Adipose tissue (tissue), 3 donors: ENCODE measurements around the gene SUCO. TPM values are rescaled to one million over a fixed set of nuclear protein-coding genes. Genes with fewer than 3 reads are reported as not detected.

Experiments used
- H3K27ac ChIP-seq: one replicate; pipeline ENCODE4 v1.5.1; 2013; ENCODE audit warnings: low read depth, low read length
- WGBS, 3 donors: extraction: QIAGEN DNeasy Blood & Tissue Kit; methylation state at CpG; one replicate each; pipeline ENCODE4 v1.1.7; 2013; 5-methylcytosine and 5-hydroxymethylcytosine counted together
- polyA plus RNA-seq, 3 donors: library from polyadenylated mRNA; stranded (reverse); fragments of 200-250 nt; gene quantifications; one replicate each; pipeline ENCODE4 v1.2.3, GENCODE V29; 2013
- donor health status: healthy with polysubstance abuse.
- donor health status: Bipolar disorder and iron deficiency.
- donor health status: healthy.

SUCO gene
- polyA plus RNA-seq, 3 donors = 7.7 to 14.1 (median 11.0) TPM

DNA sequence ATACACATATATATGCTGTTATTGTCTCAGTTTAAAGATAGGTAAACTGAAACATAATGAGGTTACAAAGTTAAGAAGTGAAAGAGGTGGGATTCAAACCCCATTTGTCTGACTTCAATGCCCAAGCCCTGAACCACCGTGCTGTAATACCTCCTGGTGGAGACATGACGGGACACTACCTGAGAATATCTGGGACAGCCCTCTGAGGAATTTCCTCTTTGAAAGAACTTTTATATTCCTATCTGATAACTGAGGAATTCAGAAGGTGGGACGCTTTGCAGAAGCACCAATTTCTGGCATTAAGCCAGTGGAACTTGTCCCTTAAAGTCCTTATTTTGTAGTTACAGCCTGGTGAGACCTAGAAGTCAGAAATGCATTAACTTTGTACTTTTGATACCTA lies 93.9 kb downstream of the SUCO start:
- WGBS, 3 donors = 50 to 74% (median 66%) methylated on average over 3 of the region's 3 CpGs

DNA sequence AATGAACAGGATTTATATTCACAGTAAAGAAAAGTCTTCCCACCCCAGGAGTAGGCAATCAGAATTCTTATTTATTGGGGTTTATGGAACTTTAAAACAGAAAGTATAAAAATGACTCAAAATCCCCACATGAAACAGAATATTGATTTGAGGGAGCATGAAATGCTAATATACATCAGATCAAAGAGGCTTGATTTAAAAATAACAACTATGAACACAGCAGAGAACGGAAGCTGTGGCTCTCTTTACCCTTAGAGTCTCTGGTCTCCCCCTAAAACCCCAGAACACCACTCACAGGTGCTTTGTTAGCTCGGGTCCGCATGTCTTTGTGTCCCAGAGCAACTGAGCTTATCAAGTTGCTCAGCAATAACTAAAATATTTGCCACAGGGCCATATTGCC lies 94.8 kb downstream of the SUCO start:
- no peak overlapping the region for H3K27ac ChIP-seq
- 80 to 91% (median 88%) methylated on average over 3 of the region's 3 CpGs for WGBS, 3 donors

More for the DNA sequence above, 93.9 kb downstream of the SUCO start:
- H3K27ac ChIP-seq = no peak overlapping the region

DNA sequence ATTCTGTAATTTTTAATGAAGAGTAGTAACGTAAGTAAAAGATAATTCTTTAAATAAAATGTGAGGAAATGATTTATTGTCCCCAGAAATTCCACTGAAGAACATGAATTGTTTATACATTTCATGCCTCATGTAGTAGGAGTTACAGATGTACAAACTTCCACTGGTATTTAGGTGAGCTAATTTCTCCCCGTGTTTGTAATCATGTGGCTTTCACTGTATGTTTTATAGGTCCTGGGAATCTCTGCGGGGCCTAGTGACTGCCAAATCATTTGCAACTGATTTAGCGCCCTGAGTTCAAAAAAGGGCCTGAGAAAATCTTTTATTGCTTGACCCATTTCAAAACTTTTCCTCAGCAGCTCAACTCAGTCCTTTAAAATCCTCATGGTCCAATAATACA lies 95.5 kb downstream of the SUCO start:
- WGBS, 3 donors = 73 to 85% (median 83%) methylated on average over 4 of the region's 4 CpGs
- no peak overlapping the region for H3K27ac ChIP-seq

DNA sequence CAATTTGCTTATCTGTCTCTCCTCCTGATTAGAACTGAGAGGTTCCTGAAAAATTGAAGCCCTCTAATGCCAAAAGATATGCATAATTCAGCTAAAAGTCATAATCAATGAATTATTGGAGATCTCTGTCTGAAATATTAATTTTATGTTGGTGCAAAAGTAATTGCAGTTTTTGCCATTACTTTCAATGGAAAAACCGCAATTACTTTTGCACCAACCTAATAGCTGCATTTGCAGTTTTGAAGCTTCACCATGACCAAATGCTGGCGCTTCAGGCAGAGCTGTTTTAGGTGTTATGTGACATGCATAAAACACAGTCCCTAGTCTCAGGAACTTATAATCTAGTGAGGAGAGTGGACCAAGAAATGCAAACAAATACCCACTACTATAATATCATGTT lies 96.2 kb downstream of the SUCO start:
- WGBS, 3 donors = 91 to 93% (median 92%) methylated on average over 2 of the region's 2 CpGs

DNA sequence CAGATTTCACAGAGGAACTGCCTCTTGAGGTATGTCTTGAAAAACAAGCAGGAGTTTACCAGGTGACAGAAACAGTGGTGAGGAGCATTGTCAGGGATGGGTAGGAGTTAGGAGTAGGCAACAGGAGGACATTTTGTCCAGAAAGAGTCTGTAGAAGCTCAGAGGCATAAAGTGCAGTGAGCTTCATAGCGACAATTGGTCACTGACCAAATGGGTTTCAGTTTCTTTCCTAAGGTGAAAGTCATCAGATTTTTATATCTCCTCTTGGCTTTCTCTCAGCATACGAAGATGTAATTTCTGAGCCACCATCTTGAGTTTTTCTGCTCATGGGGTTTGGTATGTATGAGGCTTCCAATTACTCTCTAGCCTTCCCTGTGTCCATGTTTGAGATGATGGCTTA lies 96.7 kb downstream of the SUCO start:
- H3K27ac ChIP-seq = no peak overlapping the region
- WGBS, 3 donors = 93 to 96% (median 96%) methylated on average over 2 of the region's 2 CpGs

More for the DNA sequence above, 96.2 kb downstream of the SUCO start:
- no peak overlapping the region for H3K27ac ChIP-seq

DNA sequence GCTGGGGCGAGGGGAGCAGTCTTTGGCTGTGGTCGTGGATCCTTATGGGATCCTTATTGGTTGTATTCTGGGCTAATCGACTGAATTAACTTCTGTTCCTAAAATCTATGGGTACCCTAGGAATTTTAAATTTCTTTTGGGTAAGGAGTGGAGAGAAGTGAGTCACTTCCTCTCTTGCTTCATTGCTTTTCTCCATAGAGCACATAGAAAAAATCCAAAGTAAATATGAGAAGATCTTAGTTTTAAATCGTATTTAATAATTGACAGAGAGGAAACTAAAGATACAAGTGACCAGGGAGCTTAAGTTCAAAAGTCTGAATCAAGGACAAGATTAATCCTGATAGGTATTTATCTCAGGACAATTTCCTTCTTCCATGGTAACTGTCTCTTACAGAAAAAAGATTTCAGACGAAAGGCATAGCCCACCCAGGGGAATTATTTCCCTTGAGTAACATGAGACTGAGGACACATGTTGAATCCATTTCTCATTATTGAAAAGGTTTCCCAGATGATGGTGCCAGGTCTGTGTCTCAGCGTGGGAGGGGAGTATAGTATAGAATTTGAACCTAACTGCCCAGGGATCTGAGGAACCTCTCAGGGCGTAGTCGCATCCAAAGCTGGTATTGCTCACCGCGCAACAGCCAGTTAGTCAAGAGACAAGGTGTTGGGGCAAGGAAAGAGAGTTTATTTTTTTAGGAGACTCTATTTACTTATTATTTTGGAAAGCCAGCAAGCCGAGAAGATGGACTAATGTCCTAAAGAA lies 97.3 kb downstream of the SUCO start:
- WGBS, 3 donors = 89 to 91% (median 89%) methylated on average over 11 of the region's 11 CpGs
- no peak overlapping the region for H3K27ac ChIP-seq

DNA sequence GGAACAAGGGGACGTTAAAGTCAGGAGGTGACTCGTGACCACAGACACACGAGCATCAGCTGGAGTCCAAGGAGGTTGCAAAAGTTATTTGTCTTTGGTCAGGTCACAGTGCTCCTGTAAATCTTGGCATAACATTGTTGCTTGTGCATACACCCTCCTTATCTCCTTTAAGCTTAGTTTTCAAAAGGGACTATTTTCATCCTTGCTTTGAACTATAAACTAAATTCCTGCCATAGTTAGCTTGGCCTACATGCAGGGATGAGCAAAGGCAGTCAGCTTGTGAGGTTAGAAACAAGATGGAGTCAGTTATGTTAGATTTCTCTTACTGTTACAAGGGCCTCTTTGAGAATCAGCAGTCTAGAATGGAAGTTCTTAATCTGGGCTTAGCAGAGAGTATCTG lies 97.9 kb downstream of the SUCO start:
- WGBS, 3 donors = 51 to 64% (median 54%) methylated on average over 3 of the region's 3 CpGs

DNA sequence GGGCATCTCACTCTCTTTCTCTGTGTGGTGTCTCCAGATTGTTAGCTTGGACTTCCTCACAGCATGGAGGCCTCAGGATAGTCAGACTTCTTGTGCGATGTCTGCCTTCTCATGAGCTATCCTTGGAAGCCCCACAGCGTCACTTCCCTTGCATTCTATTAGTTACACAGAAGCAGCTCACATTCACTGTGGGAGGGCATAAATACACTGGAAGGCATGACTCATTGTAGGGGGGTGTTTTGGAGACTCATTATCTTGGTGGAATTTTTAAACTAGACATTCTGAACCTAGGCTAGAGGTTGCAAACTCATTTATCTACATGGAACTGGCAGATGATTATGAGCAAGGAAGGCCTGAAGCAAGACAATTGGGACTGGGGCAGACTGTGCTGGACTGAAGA lies 104.6 kb downstream of the SUCO start:
- 95 to 98% (median 98%) methylated on average over 2 of the region's 2 CpGs for WGBS, 3 donors
- H3K27ac ChIP-seq = no peak overlapping the region

More for the DNA sequence above, 97.9 kb downstream of the SUCO start:
- H3K27ac ChIP-seq = no peak overlapping the region

DNA sequence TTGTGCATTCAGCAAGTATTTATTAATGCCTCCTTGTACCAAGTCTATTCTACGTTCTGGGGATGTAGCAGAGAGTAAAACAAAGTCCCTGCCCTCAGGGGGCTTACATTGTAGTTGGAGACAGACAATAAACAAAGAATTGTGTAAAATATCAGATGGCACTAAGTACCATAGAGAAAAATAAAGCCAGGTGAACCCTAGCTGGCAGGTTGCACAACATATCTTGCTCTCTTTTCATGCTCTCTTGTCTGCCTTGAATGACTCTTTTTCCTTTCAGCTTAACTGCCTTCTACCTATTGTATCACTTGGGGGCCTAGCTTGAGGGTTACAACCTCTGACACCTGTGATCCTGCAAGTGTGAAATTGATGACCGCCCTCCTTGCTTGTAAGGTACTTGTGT lies 105.3 kb downstream of the SUCO start:
- 85 to 91% (median 88%) methylated on average over 2 of the region's 2 CpGs for WGBS, 3 donors
- H3K27ac ChIP-seq = no peak overlapping the region

DNA sequence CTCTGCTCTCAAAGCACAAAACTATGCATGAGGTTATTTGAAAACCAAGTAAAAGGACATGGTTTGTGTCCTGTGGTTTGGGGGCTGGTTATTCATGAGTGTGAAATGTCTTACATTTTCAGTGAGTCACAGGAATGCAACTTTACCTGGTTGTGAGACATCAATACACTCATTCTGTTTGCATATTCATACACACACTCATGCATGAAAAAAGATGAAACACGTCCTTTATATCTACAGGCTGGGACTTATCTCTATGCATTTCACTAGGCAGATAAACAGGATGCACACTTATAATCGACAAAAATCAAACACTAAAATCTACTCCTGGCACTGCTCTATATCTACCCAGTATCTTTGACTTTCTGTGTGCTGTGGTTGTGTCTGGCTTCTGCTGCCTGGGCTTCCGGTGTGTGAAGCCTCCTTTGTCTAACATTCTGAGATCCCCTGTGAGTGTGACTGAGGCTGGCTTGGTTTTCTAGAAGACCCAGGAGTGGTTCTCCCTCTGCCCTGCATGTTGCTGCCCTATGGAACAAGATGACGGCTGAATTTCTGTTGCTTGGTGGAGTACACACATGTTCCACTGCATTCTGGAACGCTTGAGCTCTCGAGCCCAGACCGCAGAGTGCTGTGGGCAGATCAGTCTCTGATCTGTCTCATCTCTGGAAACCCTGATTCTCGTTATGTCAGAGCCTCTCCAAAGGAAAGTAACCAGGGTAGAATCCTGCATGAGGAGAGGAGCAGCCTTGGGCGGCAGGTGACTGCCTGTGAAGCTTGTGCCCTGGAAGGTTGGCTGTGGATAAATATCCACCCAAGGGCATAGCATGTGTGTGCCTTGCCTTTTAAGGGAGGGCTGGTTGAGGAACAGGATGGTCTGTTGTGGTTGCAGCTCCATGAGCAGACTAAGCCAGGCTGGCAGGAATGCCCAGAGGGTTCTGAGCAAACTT lies 106.2 kb downstream of the SUCO start:
- no peak overlapping the region for H3K27ac ChIP-seq
- 71 to 79% (median 79%) methylated on average over 9 of the region's 9 CpGs for WGBS, 3 donors

DNA sequence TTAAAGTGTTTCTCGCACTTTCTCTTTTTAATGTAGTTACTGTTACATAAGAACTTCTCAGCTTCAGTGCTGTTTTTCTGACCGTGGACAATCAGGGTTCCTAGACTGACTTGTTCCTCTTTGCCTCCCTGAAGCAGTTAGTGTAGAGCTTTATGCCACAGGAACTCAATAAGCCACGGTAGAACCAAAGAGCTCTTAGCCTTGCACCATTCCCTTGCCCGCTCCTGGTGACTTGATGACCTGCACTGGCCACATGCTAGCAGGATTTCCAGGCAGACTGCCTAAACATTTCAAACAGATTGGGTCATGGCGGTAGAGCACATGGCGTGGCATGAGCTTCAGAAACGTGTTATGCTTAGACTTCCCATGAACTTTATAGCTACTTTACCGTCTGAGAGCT lies 107.2 kb downstream of the SUCO start:
- 77 to 85% (median 80%) methylated on average over 8 of the region's 8 CpGs for WGBS, 3 donors
- H3K27ac ChIP-seq = no peak overlapping the region

DNA sequence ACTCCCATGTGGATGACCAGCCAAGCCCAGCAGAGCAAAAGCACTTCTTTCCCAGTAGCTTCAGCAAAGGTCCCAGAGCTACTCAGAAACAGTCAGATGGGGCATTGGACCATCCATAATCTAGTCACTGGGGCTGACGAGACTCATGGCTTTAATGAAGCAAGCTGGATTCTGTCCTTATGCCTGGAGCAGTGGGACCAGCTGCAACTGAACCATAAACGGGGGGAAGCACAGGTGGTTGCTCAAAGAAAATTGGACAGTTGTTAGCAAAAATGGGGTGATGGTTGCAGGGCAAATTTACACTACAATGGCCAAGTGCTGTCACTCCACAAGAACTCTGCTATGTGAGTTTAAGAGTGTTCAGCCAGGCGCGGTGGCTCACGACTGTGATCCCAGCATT lies 108.5 kb downstream of the SUCO start:
- H3K27ac ChIP-seq = no peak overlapping the region
- 72 to 85% (median 84%) methylated on average over 5 of the region's 5 CpGs for WGBS, 3 donors

DNA sequence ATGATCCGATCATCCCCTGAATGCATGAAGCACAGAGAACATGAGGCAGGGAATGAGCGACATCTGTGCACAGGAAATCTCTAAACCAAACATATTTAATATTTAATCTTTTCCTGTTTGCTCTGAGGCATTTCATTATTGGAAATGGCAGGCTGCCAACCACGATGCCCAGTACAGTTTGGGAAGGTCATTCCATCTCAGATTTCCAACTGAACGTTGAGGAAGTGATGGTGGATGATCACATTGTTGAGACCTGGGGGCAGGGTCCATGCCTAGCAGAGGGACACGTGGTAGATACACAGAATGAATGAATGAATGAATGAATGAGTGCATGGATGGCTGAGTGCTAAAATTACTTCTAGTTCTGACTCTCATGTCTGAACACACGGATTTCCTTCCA lies 110.0 kb downstream of the SUCO start:
- WGBS, 3 donors = 35 to 65% (median 64%) methylated on average over 6 of the region's 6 CpGs
- H3K27ac ChIP-seq = no peak overlapping the region

DNA sequence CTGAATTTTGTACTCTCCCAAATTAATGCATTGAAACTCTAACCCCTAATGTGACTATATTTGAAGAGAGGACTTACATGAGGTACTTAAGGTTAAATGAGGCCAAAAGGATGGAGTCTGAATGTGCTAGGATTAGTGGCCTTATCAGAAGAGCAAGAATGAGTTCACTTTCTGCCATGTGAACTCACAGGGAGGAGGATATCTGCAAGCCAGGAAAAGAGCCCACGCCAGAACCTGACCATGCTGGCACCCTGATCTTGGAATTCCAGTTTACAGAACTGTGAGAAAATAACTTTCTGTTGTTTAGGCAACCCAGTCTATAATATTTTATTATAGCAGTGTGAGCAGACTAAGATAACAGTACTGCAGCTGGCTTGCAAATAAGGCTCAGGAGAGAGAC lies 113.7 kb downstream of the SUCO start:
- H3K27ac ChIP-seq = no peak overlapping the region

DNA sequence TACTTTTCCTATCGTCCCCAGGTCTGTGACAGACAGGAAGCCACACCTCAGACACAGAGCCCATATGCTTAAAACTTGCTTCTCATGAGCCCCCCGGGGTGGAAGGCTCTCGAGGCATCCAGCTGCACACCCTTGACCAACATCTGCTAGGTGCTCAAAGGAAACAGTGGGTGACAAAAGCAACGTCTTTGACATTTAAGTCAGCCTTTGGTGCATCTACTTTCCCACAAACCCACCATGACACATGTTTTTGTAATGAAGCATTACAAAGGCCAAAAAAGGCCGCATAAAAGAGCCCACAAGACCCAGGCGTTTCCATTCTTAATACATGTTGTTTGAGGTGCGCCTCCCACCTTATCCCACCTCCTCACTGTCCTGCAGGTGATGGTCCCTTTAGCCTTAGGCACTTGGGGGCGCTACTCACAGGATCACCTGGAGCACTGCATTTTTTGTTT lies 114.2 kb downstream of the SUCO start:
- 67 to 75% (median 72%) methylated on average over 8 of the region's 8 CpGs for WGBS, 3 donors
- H3K27ac ChIP-seq = no peak overlapping the region

More for the DNA sequence above, 113.7 kb downstream of the SUCO start:
- WGBS, 3 donors = 83 to 88% (median 88%) methylated on average over 1 of the region's 1 CpG

DNA sequence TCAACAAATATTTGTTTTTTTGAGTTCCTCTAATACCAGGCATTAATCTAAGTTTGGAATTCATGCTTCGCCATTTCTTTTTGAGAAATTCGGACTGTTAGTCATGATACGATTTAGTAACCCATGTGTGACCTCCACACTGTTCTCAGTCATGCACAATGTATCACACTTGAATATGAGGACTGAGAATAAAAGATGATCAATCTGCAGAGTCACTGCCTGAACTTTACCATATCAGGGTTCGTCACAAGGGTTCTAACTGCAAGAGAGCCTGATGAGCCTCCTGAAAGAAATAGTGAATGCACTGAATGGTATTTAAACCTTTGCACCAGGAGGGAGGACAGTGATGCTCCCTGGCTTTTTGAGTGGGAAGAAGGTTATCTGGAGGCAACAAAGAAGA lies 115.0 kb downstream of the SUCO start:
- WGBS, 3 donors = 87 to 94% (median 88%) methylated on average over 4 of the region's 4 CpGs
- H3K27ac ChIP-seq = no peak overlapping the region

DNA sequence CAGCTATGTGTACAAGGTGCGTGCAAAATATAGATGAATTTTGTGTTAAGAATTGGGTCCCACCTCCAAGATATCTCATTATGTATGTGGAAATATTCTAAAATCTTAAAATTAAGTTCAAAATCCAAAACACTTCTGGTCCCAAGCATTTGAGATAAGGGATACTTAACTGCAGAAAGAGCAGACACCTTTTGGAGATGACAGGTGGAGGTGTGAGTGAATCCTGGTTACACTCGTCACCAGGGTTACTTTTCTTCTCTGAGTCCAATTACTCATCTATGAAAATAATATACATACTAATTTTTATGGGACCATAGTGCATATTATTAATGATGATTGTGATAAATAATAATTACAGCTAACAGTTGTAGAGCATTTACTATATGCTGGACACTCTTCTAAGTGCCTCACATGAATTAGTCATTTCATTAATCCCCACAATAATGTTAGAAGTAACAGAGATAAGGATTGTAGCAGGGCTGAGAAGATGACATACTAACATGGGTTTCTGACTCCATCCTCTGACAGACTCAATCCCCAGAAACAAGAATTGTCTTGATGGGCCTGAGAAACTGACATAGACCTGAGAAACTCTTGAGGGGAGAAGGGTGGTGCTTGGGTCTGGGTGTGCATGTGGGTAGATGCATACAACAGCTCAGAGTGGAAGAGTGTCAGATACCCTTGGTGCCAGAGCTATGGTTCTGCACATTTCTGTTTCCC lies 117.7 kb downstream of the SUCO start:
- 86 to 92% (median 89%) methylated on average over 2 of the region's 2 CpGs for WGBS, 3 donors

DNA sequence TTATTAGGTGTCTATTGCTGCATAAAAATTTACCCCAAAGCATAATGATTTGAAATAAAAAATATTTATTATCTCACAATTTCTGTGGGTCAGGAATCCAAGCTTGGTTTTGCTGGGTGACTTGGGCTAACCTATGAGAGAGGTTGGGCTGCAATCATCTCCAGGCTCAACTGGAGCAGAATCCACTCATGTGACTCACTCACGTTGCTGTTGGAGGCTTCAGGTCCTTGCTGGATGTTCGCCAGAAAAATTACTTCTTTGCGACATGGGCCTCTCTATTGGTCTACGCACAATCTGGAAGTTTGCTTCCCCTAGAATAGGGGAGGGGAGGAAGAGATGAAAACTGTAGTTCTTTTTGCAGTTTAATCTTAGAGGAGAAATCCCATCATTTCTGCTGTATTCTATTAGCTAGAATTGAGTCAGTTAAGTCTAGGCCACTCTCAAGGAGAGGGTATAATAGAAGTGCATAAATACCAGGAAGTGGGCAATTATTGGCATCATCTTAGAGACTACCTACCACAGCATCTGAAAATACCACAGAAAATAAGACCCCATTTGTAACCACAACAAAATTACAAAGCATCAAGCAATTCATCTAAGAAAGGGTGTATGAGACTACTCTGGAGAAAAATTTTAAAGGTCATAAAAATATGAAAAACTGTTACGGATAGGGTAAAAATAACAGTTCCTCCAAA lies 120.2 kb downstream of the SUCO start:
- WGBS, 3 donors = 37 to 50% (median 49%) methylated on average over 5 of the region's 5 CpGs
- H3K27ac ChIP-seq = no peak overlapping the region

More for the DNA sequence above, 117.7 kb downstream of the SUCO start:
- no peak overlapping the region for H3K27ac ChIP-seq
